ENCODE results near the gene GPR62. TPM values are rescaled to one million over a fixed set of nuclear protein-coding genes. Genes with fewer than 3 reads are reported as not detected.

GPR62 gene
- total RNA-seq, 1 experiment from 2014 or later: not detected

DNA sequence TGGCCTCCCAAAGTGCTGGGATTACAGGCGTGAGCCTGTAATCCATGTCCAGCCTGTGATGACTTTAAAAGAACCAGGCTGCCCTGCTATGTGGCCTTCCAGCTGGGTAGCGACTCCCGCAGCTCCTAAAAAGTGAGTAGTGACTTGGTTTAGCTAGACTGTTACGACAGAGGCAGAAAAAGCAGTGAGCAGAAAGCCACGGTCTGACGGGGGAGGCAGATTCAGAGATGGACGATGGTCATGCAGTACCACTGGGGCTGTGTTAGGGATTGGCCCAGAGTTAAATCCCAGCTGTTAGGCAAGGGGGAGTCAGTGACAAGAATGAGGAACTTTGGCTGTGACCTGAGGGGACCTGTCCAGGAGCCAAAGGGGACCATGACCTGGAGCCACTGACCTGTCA lies 43.6 kb downstream of the GPR62 start:
- Histone ChIP-seq H3K9ac (ENCODE audit: low read length) (no peak overlapping the region), H3K4me3 (ENCODE audit: low read length) (no peak overlapping the region), H3K9me3 (ENCODE audit: low read length) (no peaks in the 10 kb centered on the region), H2AFZ (ENCODE audit: low read length) (no peak overlapping the region), H3K27me3 (ENCODE audit: low read length) (no peaks in the 10 kb centered on the region), H3F3A (ENCODE audit: low read length, unreplicated experiment) (peaks cover 10% of the 10 kb centered on the region), H3K27ac (ENCODE audit: low read length) (no peak overlapping the region), H4K20me1 (ENCODE audit: low read length) (0 out of 2 replicates have a peak, but pooled peaks cover 4% of the 10 kb centered on the region), H3K36me3 (ENCODE audit: low read depth, low read length) (peaks cover 15% of the 10 kb centered on the region), H3K9me2 (replicated peaks; ENCODE audit: low read length) (no peaks in the 10 kb centered on the region), H3K4me2 (ENCODE audit: low read length) (no peak overlapping the region), H3K4me1 (ENCODE audit: insufficient read depth, low read length) (peaks cover 22% of the 10 kb centered on the region), H3K79me2 (ENCODE audit: low read length) (peaks cover 19% of the 10 kb centered on the region)
- DNase-seq (no peak), ATAC-seq (no peak)
- ChIA-PET CTCF (no interaction called here), POLR2A (ENCODE audit: unreplicated experiment) (no interaction called here)
- no peak for TF ChIP-seq EZH2phosphoT487 (IDR thresholded peaks at IDR 0.05; ENCODE audit: borderline replicate concordance, low read length)
- no peak for TF ChIP-seq EZH2 (IDR thresholded peaks at IDR 0.05; ENCODE audit: low read length, unreplicated experiment)
- TF ChIP-seq, protein P1, sequence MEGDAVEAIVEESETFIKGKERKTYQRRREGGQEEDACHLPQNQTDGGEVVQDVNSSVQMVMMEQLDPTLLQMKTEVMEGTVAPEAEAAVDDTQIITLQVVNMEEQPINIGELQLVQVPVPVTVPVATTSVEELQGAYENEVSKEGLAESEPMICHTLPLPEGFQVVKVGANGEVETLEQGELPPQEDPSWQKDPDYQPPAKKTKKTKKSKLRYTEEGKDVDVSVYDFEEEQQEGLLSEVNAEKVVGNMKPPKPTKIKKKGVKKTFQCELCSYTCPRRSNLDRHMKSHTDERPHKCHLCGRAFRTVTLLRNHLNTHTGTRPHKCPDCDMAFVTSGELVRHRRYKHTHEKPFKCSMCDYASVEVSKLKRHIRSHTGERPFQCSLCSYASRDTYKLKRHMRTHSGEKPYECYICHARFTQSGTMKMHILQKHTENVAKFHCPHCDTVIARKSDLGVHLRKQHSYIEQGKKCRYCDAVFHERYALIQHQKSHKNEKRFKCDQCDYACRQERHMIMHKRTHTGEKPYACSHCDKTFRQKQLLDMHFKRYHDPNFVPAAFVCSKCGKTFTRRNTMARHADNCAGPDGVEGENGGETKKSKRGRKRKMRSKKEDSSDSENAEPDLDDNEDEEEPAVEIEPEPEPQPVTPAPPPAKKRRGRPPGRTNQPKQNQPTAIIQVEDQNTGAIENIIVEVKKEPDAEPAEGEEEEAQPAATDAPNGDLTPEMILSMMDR (conservative IDR thresholded peaks at IDR 0.05; ENCODE audit: low read depth, low read length): no peak
- intact Hi-C loops (cut with micrococcal nuclease): loop anchor here (1.0 to 2.0 kb wide), 2 partner anchors 15 to 24 kb away; partner anchors contain the start of genes ABHD14A, ABHD14B and ACY1
- BruUV-seq (replicated peaks): no TSS peak

DNA sequence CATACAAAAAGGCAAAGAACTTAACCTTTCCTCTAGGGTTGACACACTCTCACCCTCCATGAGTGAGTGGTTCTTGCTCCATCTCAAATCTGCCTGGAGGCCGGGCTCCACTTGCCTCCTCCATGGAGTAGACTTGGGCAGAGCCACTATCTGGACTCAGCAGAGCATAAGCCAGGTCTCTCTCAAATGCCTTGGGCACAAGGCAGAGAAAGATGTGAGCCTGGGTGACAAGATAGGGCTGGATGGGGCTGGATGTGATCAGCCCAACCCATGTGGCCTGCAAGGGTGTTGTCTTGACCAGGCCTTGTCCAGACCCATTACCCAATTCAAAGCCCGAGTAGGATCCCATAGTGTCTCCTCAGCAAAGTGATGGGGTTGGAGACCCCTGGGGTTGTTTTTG lies 44.7 kb downstream of the GPR62 start:
- CTCF ChIA-PET: no interaction called here

More for the DNA sequence above, 44.7 kb downstream of the GPR62 start:
- Histone ChIP-seq H2AFZ (ENCODE audit: low read length) (no peak overlapping the region), H4K20me1 (ENCODE audit: low read length) (no peaks in the 10 kb centered on the region), H3K9me2 (replicated peaks; ENCODE audit: low read length) (no peaks in the 10 kb centered on the region), H3F3A (ENCODE audit: low read length, unreplicated experiment) (peaks cover 2% of the 10 kb centered on the region), H3K27me3 (ENCODE audit: low read length) (no peaks in the 10 kb centered on the region), H3K4me2 (ENCODE audit: low read length) (no peak overlapping the region), H3K4me3 (ENCODE audit: low read length) (no peak overlapping the region), H3K4me1 (ENCODE audit: insufficient read depth, low read length) (peaks cover 12% of the 10 kb centered on the region), H3K36me3 (ENCODE audit: low read depth, low read length) (peaks cover 5% of the 10 kb centered on the region), H3K79me2 (ENCODE audit: low read length) (peaks cover 9% of the 10 kb centered on the region), H3K9ac (ENCODE audit: low read length) (no peak overlapping the region), H3K27ac (ENCODE audit: low read length) (no peak overlapping the region), H3K9me3 (ENCODE audit: low read length) (no peaks in the 10 kb centered on the region)
- POLR2A ChIA-PET (ENCODE audit: unreplicated experiment): no interaction called here
- no peak for ATAC-seq
- intact Hi-C loops (cut with micrococcal nuclease): loop anchor here (2.0 kb wide), 1 partner anchor 25 kb away; the partner anchor contains the start of genes ABHD14A and ABHD14B
- no peak for DNase-seq
- BruUV-seq (replicated peaks): no TSS peak
- TF ChIP-seq EZH2phosphoT487 (IDR thresholded peaks at IDR 0.05; ENCODE audit: borderline replicate concordance, low read length) (no peak), EZH2 (IDR thresholded peaks at IDR 0.05; ENCODE audit: low read length, unreplicated experiment) (no peak)
- TF ChIP-seq, protein P1 (conservative IDR thresholded peaks at IDR 0.05; ENCODE audit: low read depth, low read length): no peak
